Fibroblast of villous mesenchyme (primary cell): ENCODE data around the gene STRIP2. TPM values are rescaled to one million over a fixed set of nuclear protein-coding genes. Genes with fewer than 3 reads are reported as not detected.

Source experiments
- DNase-seq: peaks from one replicate; pipeline ENCODE4 v3.0.0-alpha.2; 2010; ENCODE audit warnings: low read depth
- H3K4me3 ChIP-seq: 2 replicates; pipeline ENCODE4 v1.5.1; 2011; ENCODE audit warnings: low read depth, mild to moderate bottlenecking, low read length
- total RNA-seq: library from RNA; depleted of rRNA; stranded (reverse); fragments of >200 nt; gene quantifications from 2 replicates; pipeline ENCODE4 v1.2.3, GENCODE V29; 2012
- TF ChIP-seq, protein P1 (sequence below): IDR thresholded peaks from 2 replicates; pipeline ENCODE4 v1.5.1; 2012; ENCODE audit warnings: low read depth, mild to moderate bottlenecking, low read length; ENCODE audit not compliant: insufficient read depth

The STRIP2 gene
- total RNA-seq, 1 donor: 3.0 TPM

DNA sequence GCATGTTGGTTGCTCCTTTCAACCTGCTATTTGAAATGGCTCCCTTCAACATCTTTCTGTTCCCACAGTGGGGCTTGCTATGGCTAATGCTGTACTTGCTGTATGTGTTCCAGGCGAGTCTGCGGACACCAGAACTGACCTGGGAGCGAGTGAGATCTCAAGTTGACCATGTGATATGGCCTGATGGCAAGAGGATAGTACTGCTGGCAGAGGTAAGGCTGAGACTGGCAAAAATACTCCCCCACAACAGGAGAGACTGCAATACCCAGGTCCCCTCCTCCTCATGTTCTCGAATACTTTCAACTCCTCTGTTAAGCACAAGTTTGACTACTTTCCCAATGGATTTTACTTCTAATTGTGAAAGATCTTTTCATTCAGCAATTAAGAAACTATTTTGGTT lies 11.5 kb upstream of the STRIP2 start:
- TF ChIP-seq, protein P1, sequence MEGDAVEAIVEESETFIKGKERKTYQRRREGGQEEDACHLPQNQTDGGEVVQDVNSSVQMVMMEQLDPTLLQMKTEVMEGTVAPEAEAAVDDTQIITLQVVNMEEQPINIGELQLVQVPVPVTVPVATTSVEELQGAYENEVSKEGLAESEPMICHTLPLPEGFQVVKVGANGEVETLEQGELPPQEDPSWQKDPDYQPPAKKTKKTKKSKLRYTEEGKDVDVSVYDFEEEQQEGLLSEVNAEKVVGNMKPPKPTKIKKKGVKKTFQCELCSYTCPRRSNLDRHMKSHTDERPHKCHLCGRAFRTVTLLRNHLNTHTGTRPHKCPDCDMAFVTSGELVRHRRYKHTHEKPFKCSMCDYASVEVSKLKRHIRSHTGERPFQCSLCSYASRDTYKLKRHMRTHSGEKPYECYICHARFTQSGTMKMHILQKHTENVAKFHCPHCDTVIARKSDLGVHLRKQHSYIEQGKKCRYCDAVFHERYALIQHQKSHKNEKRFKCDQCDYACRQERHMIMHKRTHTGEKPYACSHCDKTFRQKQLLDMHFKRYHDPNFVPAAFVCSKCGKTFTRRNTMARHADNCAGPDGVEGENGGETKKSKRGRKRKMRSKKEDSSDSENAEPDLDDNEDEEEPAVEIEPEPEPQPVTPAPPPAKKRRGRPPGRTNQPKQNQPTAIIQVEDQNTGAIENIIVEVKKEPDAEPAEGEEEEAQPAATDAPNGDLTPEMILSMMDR: no peak

DNA sequence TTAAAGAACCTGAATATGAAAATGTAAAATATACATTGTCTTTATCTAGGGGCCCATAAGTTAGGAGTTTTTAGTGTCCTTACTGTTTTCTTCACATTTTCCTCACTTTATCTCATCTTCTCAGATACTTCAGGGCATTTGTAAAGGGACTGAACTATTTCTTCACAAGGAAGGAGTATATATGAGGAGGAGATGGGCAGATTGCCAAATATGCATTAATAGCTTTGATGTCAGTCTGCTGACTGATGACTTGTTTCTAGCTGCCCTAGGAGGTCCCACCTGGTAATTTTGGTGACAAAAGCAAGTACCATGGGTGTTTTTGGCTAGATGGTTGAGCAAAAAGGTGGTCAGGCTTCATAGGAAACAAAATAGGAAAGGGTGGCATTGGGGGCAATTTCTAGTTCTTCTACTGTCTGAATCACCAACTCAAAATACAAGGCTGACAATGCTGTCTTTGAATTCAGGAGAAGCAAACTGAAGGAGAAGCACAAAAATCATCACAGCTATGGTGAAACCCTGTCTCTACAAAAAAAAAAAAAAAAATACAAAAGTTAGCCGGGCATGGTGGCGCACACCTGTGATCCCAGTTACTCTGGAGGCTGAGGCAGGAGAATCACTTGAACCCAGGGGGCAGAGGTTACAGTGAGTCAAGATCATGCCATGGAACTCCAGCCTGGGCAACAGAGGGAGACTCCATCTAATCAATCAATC lies 10.4 kb upstream of the STRIP2 start:
- H3K4me3 ChIP-seq: no peak overlapping the region
- DNase-seq: peak; percentile 40
- TF ChIP-seq, protein P1: no peak

More for the DNA sequence above, 11.5 kb upstream of the STRIP2 start:
- H3K4me3 ChIP-seq: no peak overlapping the region
- DNase-seq: no peak

GRCh38 chr7:129426482-129426881 lies 7.8 kb upstream of the STRIP2 start:
- H3K4me3 ChIP-seq: no peak overlapping the region
- no peak for DNase-seq
- TF ChIP-seq, protein P1: no peak

- TF ChIP-seq, protein P1: no peak
- DNase-seq: no peak
- no peak overlapping the region for H3K4me3 ChIP-seq
Observed at GRCh38 chr7:129427526-129428045, 6.6 kb upstream of the STRIP2 start.

DNA sequence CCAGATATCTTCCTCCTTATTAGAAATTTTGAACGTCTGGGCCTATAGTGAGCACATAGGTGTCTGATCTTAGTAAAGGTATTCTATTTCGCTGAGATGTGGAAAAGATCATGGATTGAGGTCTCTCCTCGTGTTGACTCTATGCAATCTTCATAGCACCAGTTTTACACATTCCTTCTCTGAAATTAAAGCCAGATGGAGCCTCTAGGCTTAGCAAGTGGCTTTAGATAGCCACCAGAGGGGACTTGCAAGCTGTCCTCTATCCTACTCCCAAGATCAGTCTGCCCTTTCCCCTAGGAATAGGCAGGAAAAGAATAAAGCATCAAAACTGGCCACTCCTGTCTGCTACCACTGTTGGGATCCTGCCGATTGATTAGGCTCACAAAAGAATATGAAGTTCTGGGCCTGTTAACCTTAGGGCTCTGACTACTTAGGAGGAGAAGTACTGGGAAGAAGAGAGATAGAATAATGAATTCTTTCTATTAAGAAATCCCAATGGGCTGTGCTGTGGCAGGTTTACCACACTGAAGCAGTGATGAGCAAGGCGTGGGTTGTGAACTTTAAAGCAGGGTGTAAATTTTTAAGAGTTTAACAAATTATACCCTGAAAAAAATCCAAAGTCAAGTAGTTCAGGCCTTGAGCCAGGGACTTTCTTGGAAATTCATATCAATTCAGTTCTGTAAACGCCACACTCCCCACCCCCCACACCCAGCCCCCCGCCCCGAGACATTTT lies 2.2 kb upstream of the STRIP2 start:
- TF ChIP-seq, protein P1: no peak
- H3K4me3 ChIP-seq: no peak overlapping the region
- DNase-seq: no peak

- peak overlapping the region; percentile 86 for H3K4me3 ChIP-seq
- peak; percentile 22 for DNase-seq
- TF ChIP-seq, protein P1: no peak
Observed at GRCh38 chr7:129434675-129435318, 565 bp downstream of the STRIP2 start.
